Measurements from ENCODE around the gene PNISR.
A peak's percentile ranks its signal among the peaks of the same experiment; 100 is the strongest.
"Not testable (repeated sequence)": the region's sequence is repeated elsewhere in the genome, so short reads cannot be mapped to it uniquely, and the experiment has no call there.

PNISR gene, protein sequence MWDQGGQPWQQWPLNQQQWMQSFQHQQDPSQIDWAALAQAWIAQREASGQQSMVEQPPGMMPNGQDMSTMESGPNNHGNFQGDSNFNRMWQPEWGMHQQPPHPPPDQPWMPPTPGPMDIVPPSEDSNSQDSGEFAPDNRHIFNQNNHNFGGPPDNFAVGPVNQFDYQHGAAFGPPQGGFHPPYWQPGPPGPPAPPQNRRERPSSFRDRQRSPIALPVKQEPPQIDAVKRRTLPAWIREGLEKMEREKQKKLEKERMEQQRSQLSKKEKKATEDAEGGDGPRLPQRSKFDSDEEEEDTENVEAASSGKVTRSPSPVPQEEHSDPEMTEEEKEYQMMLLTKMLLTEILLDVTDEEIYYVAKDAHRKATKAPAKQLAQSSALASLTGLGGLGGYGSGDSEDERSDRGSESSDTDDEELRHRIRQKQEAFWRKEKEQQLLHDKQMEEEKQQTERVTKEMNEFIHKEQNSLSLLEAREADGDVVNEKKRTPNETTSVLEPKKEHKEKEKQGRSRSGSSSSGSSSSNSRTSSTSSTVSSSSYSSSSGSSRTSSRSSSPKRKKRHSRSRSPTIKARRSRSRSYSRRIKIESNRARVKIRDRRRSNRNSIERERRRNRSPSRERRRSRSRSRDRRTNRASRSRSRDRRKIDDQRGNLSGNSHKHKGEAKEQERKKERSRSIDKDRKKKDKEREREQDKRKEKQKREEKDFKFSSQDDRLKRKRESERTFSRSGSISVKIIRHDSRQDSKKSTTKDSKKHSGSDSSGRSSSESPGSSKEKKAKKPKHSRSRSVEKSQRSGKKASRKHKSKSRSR

GRCh38 chr6:99424761-99425646 is at the start of gene PNISR:
PNISR (minus strand) TSS chr6:99425308; CDS start chr6:99414659, 10,649 bp downstream.
- peak within 1 kb of the TSS; percentile 92 to 94 for H3K4me3 ChIP-seq (replicated peaks in 1 of 2; ENCODE audit: low read depth in 2 of 2, low read length in 2 of 2)
- TF ChIP-seq, protein P1, sequence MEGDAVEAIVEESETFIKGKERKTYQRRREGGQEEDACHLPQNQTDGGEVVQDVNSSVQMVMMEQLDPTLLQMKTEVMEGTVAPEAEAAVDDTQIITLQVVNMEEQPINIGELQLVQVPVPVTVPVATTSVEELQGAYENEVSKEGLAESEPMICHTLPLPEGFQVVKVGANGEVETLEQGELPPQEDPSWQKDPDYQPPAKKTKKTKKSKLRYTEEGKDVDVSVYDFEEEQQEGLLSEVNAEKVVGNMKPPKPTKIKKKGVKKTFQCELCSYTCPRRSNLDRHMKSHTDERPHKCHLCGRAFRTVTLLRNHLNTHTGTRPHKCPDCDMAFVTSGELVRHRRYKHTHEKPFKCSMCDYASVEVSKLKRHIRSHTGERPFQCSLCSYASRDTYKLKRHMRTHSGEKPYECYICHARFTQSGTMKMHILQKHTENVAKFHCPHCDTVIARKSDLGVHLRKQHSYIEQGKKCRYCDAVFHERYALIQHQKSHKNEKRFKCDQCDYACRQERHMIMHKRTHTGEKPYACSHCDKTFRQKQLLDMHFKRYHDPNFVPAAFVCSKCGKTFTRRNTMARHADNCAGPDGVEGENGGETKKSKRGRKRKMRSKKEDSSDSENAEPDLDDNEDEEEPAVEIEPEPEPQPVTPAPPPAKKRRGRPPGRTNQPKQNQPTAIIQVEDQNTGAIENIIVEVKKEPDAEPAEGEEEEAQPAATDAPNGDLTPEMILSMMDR (IDR thresholded peaks at IDR 0.05; ENCODE audit: low read depth, low read length), result no peak
- peak; percentile 99 for DNase-seq (ENCODE audit: low read depth in 2 of 2)

GRCh38 chr6:99473730-99474129 is 48.6 kb upstream of the PNISR start:
- TF ChIP-seq, protein P1 (IDR thresholded peaks at IDR 0.05; ENCODE audit: low read depth, low read length), result no peak
- DNase-seq (ENCODE audit: low read depth in 2 of 2), result no peak
- no peak overlapping the region for H3K4me3 ChIP-seq (replicated peaks in 1 of 2; ENCODE audit: low read depth in 2 of 2, low read length in 2 of 2)

DNA sequence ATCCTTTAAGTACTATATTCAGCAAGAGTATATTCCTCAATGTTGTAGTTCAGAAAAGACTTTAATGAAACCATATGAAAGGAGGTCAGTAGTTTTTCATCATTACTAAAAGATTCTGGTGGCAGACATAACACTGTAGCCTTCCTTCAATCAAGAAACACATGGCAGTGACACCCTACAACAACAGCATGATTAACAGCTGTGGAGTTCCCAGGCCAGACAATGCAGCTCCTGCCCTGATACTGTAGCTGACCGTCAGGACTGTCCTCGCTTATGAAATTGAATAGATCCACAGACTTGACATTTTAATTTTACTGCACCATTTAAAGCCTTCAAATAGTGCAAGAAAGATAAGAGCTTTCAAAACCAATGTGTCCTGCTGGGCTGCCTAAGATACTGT is 46.5 kb upstream of the PNISR start:
- no peak for DNase-seq (ENCODE audit: low read depth in 2 of 2)
- H3K4me3 ChIP-seq (replicated peaks in 1 of 2; ENCODE audit: low read depth in 2 of 2, low read length in 2 of 2), result no peak overlapping the region
- TF ChIP-seq, protein P1 (IDR thresholded peaks at IDR 0.05; ENCODE audit: low read depth, low read length), result no peak

DNA sequence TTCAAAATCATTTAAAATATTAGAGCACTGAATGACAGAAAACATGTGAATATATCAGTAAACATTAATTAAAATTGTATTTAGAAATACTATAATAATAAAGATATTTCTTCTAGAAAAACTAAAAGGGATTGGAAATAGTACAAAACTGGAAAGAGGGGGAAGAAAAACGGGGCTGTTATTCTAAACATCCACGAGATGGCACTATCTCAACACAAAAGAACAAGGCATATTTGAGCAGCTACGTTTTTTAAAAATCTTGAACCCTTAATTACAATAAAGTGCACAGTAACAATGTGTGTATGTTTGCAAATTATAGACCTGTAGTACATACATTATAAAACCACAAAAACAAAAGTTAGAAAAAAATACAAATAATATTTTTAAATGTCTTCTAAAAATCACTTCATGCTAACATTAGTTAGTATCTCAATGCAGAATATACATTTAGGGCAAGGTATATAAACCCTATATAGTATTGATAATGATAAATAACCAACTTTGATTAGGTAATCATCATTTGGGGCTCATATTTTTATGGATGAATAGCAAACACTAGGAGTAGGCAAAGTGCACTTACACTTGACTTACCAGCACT is 42.5 kb upstream of the PNISR start:
- no peak overlapping the region for H3K4me3 ChIP-seq (replicated peaks in 1 of 2; ENCODE audit: low read depth in 2 of 2, low read length in 2 of 2)
- peak; percentile 50 to 51 for DNase-seq (ENCODE audit: low read depth in 2 of 2)
- TF ChIP-seq, protein P1 (IDR thresholded peaks at IDR 0.05; ENCODE audit: low read depth, low read length), result peak; percentile 57

- H3K4me3 ChIP-seq (replicated peaks in 1 of 2; ENCODE audit: low read depth in 2 of 2, low read length in 2 of 2); DNase-seq (ENCODE audit: low read depth in 2 of 2): not testable (repeated sequence)
Measured at GRCh38 chr6:99459133-99459532, 34.0 kb upstream of the PNISR start.

GRCh38 chr6:99458319-99458718 is 33.2 kb upstream of the PNISR start:
- peak; percentile 31 to 64 for DNase-seq (ENCODE audit: low read depth in 2 of 2)
- TF ChIP-seq, protein P1 (IDR thresholded peaks at IDR 0.05; ENCODE audit: low read depth, low read length), result peak; percentile 44
- no peak overlapping the region for H3K4me3 ChIP-seq (replicated peaks in 1 of 2; ENCODE audit: low read depth in 2 of 2, low read length in 2 of 2)

Measured in cardiac fibroblast (primary cell).